HCT116 (cell line): Measurements from ENCODE around the gene SCAANT1. TPM values are rescaled to one million over a fixed set of nuclear protein-coding genes. Genes with fewer than 3 reads are reported as not detected.

ENCODE experiments used
- ATAC-seq: fragments of 200-7000 bp; cut with Tn5 transposase; 2 replicates; pipeline ENCODE4 v1.9.1; 2020; ENCODE audit warnings: mild to moderate bottlenecking, moderate library complexity
- BruUV-seq: library from RNA; stranded (reverse); fragments of 400-500 nt; replicated peaks from 2 replicates; lab custom pipeline; 2021; lab: Mats Ljungman, UMichigan
- CTCF ChIA-PET: fragments of 300-600 bp; sonication (Branson Sonifier 250); formaldehyde crosslinking; loops from one replicate; lab custom pipeline; 2021; ENCODE audit warnings: antibody characterized with exemption; lab: Charles Lee
- POLR2A ChIA-PET: fragments of 300-600, 350-600 bp; sonication (Branson Sonifier 250); formaldehyde crosslinking; loops from one replicate; lab custom pipeline; 2021; ENCODE audit warnings: antibody characterized with exemption; lab: Charles Lee
- RAD21 ChIA-PET, 2 experiments: fragments of 300-600 bp; sonication (Branson Sonifier 250); formaldehyde crosslinking; loops; one replicate each; lab custom pipeline; 2023; ENCODE audit warnings: low total read pairs in 2 of 2; ENCODE audit not compliant: uncharacterized antibody in 2 of 2, unreplicated experiment in 2 of 2, low non-redundant PET in 1 of 2; lab: Charles Lee
- DNase-seq: peaks from one replicate; pipeline ENCODE4 v3.0.0-alpha.2; 2010; ENCODE audit warnings: low read depth, low spot score
- H2AFZ ChIP-seq: fragments of 200-600 bp; shearing (Covaris generic), sonication (generic); 2 replicates; pipeline ENCODE4 v1.6.1; 2017; ENCODE audit warnings: low read depth, mixed run types, mixed read lengths, antibody characterized with exemption, low read length; ENCODE audit not compliant: poor library complexity, severe bottlenecking
- H3K27ac ChIP-seq: 2 replicates; pipeline ENCODE4 v1.5.1; 2012; ENCODE audit warnings: low read depth, low read length
- H3K27me3 ChIP-seq: fragments of 200-600 bp; sonication (generic); 2 replicates; pipeline ENCODE4 v1.6.1; 2016; ENCODE audit warnings: mixed run types, low read length, mixed read lengths; ENCODE audit not compliant: insufficient read depth
- H3K36me3 ChIP-seq, 2 experiments: fragments of 200-500 bp in 1 of 2; fragments of 200-600 bp in 1 of 2; sonication (Bioruptor generic) in 1 of 2; sonication (generic) in 1 of 2; 2 replicates each; pipeline versions ENCODE4 v1.5.1 to v1.6.1; 2014 to 2016; ENCODE audit warnings: low read length in 2 of 2, inconsistent platforms in 1 of 2, mixed read lengths in 1 of 2, mixed run types in 1 of 2; ENCODE audit not compliant: insufficient read depth in 2 of 2, control insufficient read depth in 1 of 2
- H3K4me1 ChIP-seq, 2 experiments: fragments of 200-600 bp in 1 of 2; sonication (generic) in 1 of 2; 2 replicates each; pipeline versions ENCODE4 v1.5.1 to v1.6.1; 2012 to 2017; ENCODE audit warnings: low read length in 2 of 2, inconsistent platforms in 1 of 2, mild to moderate bottlenecking in 1 of 2, mixed read lengths in 1 of 2, mixed run types in 1 of 2, moderate library complexity in 1 of 2; ENCODE audit not compliant: insufficient read depth in 2 of 2, control insufficient read depth in 1 of 2
- H3K4me2 ChIP-seq: fragments of 200-600 bp; sonication (generic); 2 replicates; pipeline ENCODE4 v1.6.1; 2017; ENCODE audit warnings: mixed run types, low read length, mixed read lengths
- H3K4me3 ChIP-seq, 2 experiments: fragments of 200-600 bp in 1 of 2; sonication (generic) in 1 of 2; replicated peaks in 1 of 2; 2 replicates each; pipeline ENCODE4 v1.5.1; 2011 to 2016; ENCODE audit warnings: low read length in 2 of 2, control low read depth in 1 of 2, low read depth in 1 of 2, mild to moderate bottlenecking in 1 of 2, mixed read lengths in 1 of 2, mixed run types in 1 of 2
- H3K79me2 ChIP-seq: fragments of 200-600 bp; sonication (generic); 2 replicates; pipeline ENCODE4 v1.6.1; 2017; ENCODE audit warnings: mild to moderate bottlenecking, mixed run types, low read length, moderate library complexity, mixed read lengths; ENCODE audit not compliant: insufficient read depth
- H3K9ac ChIP-seq: fragments of 200-600 bp; sonication (generic); 2 replicates; pipeline ENCODE4 v1.6.1; 2016; ENCODE audit warnings: low read length, mixed read lengths
- H3K9me2 ChIP-seq: fragments of 200-600 bp; sonication (generic), shearing (Covaris generic); 2 replicates; pipeline ENCODE4 v1.6.1; 2017; ENCODE audit warnings: mixed run types, mild to moderate bottlenecking, moderate library complexity; ENCODE audit not compliant: insufficient read depth
- H3K9me3 ChIP-seq, 2 experiments: fragments of 200-500 bp in 1 of 2; fragments of 200-600 bp in 1 of 2; sonication (Bioruptor generic) in 1 of 2; sonication (generic) in 1 of 2; 2 replicates each; pipeline ENCODE4 v1.6.1; 2014 to 2017; ENCODE audit warnings: low read length in 2 of 2, mixed read lengths in 2 of 2, inconsistent platforms in 1 of 2, low read depth in 1 of 2, mild to moderate bottlenecking in 1 of 2, mixed run types in 1 of 2, moderate library complexity in 1 of 2; ENCODE audit not compliant: control insufficient read depth in 1 of 2, insufficient read depth in 1 of 2
- H4K20me1 ChIP-seq: fragments of 200-600 bp; sonication (generic), shearing (Covaris generic); 2 replicates; pipeline ENCODE4 v1.6.1; 2017; ENCODE audit warnings: mixed run types, mild to moderate bottlenecking, moderate library complexity; ENCODE audit not compliant: insufficient read depth
- CEBPB ChIP-seq: IDR thresholded peaks from 2 replicates; pipeline ENCODE4 v1.6.1; 2012; ENCODE audit warnings: low read depth
- EZH2phosphoT487 ChIP-seq: fragments of 200-600 bp; IDR thresholded peaks from 2 replicates; pipeline ENCODE4 v1.6.1; 2018; ENCODE audit warnings: antibody characterized with exemption, borderline replicate concordance
- FOSL1 ChIP-seq: IDR thresholded peaks from 2 replicates; pipeline ENCODE4 v1.6.1; 2012; ENCODE audit warnings: low read depth
- JUND ChIP-seq: IDR thresholded peaks from 2 replicates; pipeline ENCODE4 v1.6.1; 2012
- REST ChIP-seq: IDR thresholded peaks from 2 replicates; pipeline ENCODE4 v1.6.1; 2012; ENCODE audit warnings: low read depth
- YY1 ChIP-seq: IDR thresholded peaks from 2 replicates; pipeline ENCODE4 v1.6.1; 2011; ENCODE audit warnings: low read length, low read depth, moderate library complexity, mild to moderate bottlenecking; ENCODE audit not compliant: insufficient replicate concordance; ENCODE audit errors: extremely low read depth
- ZBTB33 ChIP-seq: IDR thresholded peaks from 2 replicates; pipeline ENCODE4 v1.6.1; 2011; ENCODE audit warnings: mild to moderate bottlenecking, low read length, moderate library complexity; ENCODE audit not compliant: insufficient replicate concordance; ENCODE audit errors: extremely low read depth
- ZFX ChIP-seq: fragments of 450-650 bp; IDR thresholded peaks from 2 replicates; pipeline ENCODE4 v1.6.1; 2017
- ZNF274 ChIP-seq: fragments of 200-500 bp; sonication (Bioruptor generic); IDR thresholded peaks from 2 replicates; pipeline ENCODE4 v1.6.1; 2014; ENCODE audit warnings: mild to moderate bottlenecking, low read depth, low read length, inconsistent platforms
- intact Hi-C: fragments of 100-400 bp; cut with micrococcal nuclease; formaldehyde crosslinking; loops from 2 replicates; pipeline ENCODE4 v1.10.0; 2022
- total RNA-seq: library from RNA; stranded (reverse); gene quantifications from one replicate; pipeline ENCODE4 v1.2.1, GENCODE V29; 2021; ENCODE audit not compliant: unreplicated experiment

Gene SCAANT1
- total RNA-seq, 1 experiment from 2014 or later: not detected

DNA sequence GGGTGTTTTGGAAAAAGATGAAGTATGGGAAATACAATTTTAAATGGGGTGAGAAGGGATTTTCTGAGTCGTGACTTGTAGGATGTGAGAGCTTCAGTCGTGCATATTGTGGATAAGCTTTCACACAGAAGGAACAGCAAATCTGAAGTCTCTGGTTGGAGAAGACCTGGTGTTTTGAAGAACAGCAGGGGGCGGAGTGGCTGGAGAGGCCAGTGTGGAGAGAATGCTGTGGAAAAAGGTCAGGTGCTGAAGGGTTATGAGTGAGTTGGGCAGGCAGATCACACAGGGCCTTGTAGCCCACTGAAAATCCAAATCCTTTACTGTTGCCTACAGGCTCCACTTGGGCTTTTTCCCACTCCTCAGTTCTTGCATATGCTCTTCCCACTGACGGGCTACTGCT lies 14.1 kb upstream of the SCAANT1 start:
- ChIA-PET RAD21 (no interaction called here), CTCF (no interaction called here), POLR2A (no interaction called here)
- H3K4me2 ChIP-seq: no peak overlapping the region
- H3K9ac ChIP-seq: no peak overlapping the region
- no peaks in the 10 kb centered on the region for H3K9me2 ChIP-seq
- H3K27me3 ChIP-seq: no peaks in the 10 kb centered on the region
- no peaks in the 10 kb centered on the region for H3K4me1 ChIP-seq
- H3K79me2 ChIP-seq: peaks cover 76% of the 10 kb centered on the region
- no peak for DNase-seq
- ATAC-seq: no peak
- peaks cover 0 to 27% of the 10 kb centered on the region in 2 experiments; a peak in 2 of 4 replicates for H3K36me3 ChIP-seq
- no peaks in the 10 kb centered on the region for H3K9me3 ChIP-seq
- no peak overlapping the region for H3K27ac ChIP-seq
- no peaks in the 10 kb centered on the region; the same call in 1 of the 2 replicates for H4K20me1 ChIP-seq
- H3K4me3 ChIP-seq: no peak overlapping the region
- no peak overlapping the region for H2AFZ ChIP-seq
- no TSS peak for BruUV-seq
- intact Hi-C loops: no loop called here
- no peak for TF ChIP-seq ZNF274
- no peak for TF ChIP-seq FOSL1
- no peak for TF ChIP-seq REST

DNA sequence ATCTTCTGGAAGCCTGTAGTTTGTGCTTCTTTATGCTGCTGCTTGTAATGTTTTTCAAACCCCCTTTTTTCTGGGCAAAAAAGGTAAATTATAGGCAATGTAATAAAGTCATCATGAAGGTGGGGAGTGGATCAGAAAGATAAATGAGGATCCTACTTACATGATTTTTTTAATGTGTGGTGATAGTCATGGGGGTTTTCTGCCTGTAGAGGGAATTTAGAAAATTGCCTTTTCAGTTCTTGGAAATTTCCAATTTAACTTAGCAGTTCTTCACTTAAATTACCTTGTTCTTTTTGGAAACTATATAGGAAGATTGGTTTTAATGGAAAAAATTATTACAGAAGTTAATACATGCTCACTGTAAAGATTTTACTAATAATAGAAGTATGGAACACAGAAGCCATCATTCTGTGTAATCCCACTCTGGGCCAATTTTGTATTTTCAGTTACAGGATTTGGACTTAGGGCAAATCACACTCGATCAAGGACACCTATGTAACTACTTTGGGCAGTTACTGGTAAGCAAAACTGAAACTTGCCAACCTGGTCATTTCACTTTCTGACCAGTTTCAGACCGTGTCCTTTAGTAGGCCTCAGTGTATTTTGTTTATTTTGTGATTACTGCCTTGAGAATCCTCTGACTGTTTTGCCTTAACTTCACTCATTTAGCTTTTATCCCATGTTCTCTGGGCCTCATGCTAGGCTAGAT lies 10.5 kb upstream of the SCAANT1 start:
- intact Hi-C loops: no loop called here
- Histone ChIP-seq H3K9ac (no peak overlapping the region), H3K27me3 (no peaks in the 10 kb centered on the region), H3K9me3 (no peaks in the 10 kb centered on the region), H3K4me2 (no peak overlapping the region), H3K36me3 (peaks cover 0 to 33% of the 10 kb centered on the region in 2 experiments; a peak in 3 of 4 replicates), H2AFZ (no peak overlapping the region), H3K4me1 (no peaks in the 10 kb centered on the region), H3K27ac (no peak overlapping the region), H3K79me2 (peaks cover 68% of the 10 kb centered on the region), H3K9me2 (no peaks in the 10 kb centered on the region), H4K20me1 (no peaks in the 10 kb centered on the region; the same call in 1 of the 2 replicates), H3K4me3 (no peak overlapping the region)
- ATAC-seq (no peak), DNase-seq (no peak)
- ChIA-PET POLR2A (no interaction called here), RAD21 (no interaction called here), CTCF (no interaction called here)
- TF ChIP-seq ZFX (no peak), CEBPB (no peak), EZH2phosphoT487 (no peak), YY1 (no peak), JUND (no peak), ZBTB33 (no peak)
- no TSS peak for BruUV-seq
